Small intestine (tissue), 7 donors: ENCODE measurements around the gene PRODH2. TPM values are rescaled to one million over a fixed set of nuclear protein-coding genes. Genes with fewer than 3 reads are reported as not detected.

Experiments used
- DNase-seq, 2 donors: peaks; one replicate each; pipeline versions ENCODE4 v3.0.0 to v3.0.0-alpha.2; 2013
- FAIRE-seq: peaks from 2 replicates; lab custom pipeline; 2012; peaks lifted over from hg19 to GRCh38; lab: Jason Lieb, UNC
- H3K27ac ChIP-seq, 3 donors: one replicate each; pipeline ENCODE4 v1.5.1; 2013; ENCODE audit warnings: low read length in 2 of 3, mild to moderate bottlenecking in 2 of 3, control low read depth in 1 of 3, inconsistent platforms in 1 of 3, low read depth in 1 of 3, moderate library complexity in 1 of 3
- H3K27me3 ChIP-seq, 3 donors: one replicate each; pipeline ENCODE4 v1.6.1; 2013; ENCODE audit warnings: low read length in 3 of 3, inconsistent platforms in 1 of 3; ENCODE audit not compliant: control insufficient read depth in 3 of 3, insufficient read depth in 3 of 3
- H3K36me3 ChIP-seq, 3 donors: one replicate each; pipeline ENCODE4 v1.6.1; 2013; ENCODE audit warnings: low read length in 3 of 3, inconsistent platforms in 1 of 3, low read depth in 1 of 3, mild to moderate bottlenecking in 1 of 3, moderate library complexity in 1 of 3; ENCODE audit not compliant: control insufficient read depth in 3 of 3, insufficient read depth in 2 of 3
- H3K4me1 ChIP-seq, 3 donors: one replicate each; pipeline ENCODE4 v1.6.1; 2013; ENCODE audit warnings: low read length in 2 of 3, inconsistent platforms in 1 of 3, low read depth in 1 of 3, mild to moderate bottlenecking in 1 of 3, moderate library complexity in 1 of 3; ENCODE audit not compliant: control insufficient read depth in 3 of 3, insufficient read depth in 2 of 3
- H3K4me3 ChIP-seq, 3 donors: one replicate each; pipeline ENCODE4 v1.5.1; 2013; ENCODE audit warnings: low read length in 3 of 3, control low read depth in 1 of 3, inconsistent platforms in 1 of 3, low read depth in 1 of 3, mild to moderate bottlenecking in 1 of 3, moderate library complexity in 1 of 3
- H3K9me3 ChIP-seq, 2 donors: one replicate each; pipeline ENCODE4 v1.6.1; 2013; ENCODE audit warnings: low read depth in 1 of 2, low read length in 1 of 2; ENCODE audit not compliant: control insufficient read depth in 2 of 2, insufficient read depth in 1 of 2
- WGBS, 3 donors: extraction: QIAGEN DNeasy Blood & Tissue Kit; methylation state at CpG; one replicate each; pipeline ENCODE4 v1.1.7; 2013; 5-methylcytosine and 5-hydroxymethylcytosine counted together
- polyA plus RNA-seq, 4 donors: library from polyadenylated mRNA; stranded (reverse) in 3 of 4; unstranded in 1 of 4; fragments of 200-250 nt in 3 of 4; fragments of 120-200 nt in 1 of 4; gene quantifications; one replicate each; pipeline versions ENCODE4 v1.2.1 to v1.2.3, GENCODE V29; 2013
- donor health status: healthy with polysubstance abuse.
- donor health status: control.
- donor health status: control.
- donor health status: Bipolar disorder and iron deficiency.
- donor health status: healthy.

Gene PRODH2
- polyA plus RNA-seq, 4 donors, result 0.24 to 0.54 TPM; not detected in 2

GRCh38 chr19:35767288-35768081 is 45.2 kb downstream of the PRODH2 start:
- Histone ChIP-seq H3K4me3 (no peak overlapping the region), H3K36me3 (peaks cover 5 to 38% (median 7%) of the 10 kb centered on the region in 3 donors), H3K9me3 (no peaks in the 10 kb centered on the region), H3K27ac (no peak overlapping the region), H3K4me1 (no peaks in the 10 kb centered on the region), H3K27me3 (no peaks in the 10 kb centered on the region)
- DNase-seq (peak in 1 of 2 donors; percentile 39), FAIRE-seq (no peak)
- 73 to 84% (median 83%) methylated on average over 33 to 34 of the region's 34 CpGs for WGBS, 3 donors

- H3K4me3 ChIP-seq, result no peak overlapping the region
- H3K9me3 ChIP-seq, result no peaks in the 10 kb centered on the region
- 83 to 84% (median 83%) methylated on average over 11 of the region's 11 CpGs for WGBS, 3 donors
- peaks cover 5 to 44% (median 8%) of the 10 kb centered on the region in 3 donors for H3K36me3 ChIP-seq
- no peaks in the 10 kb centered on the region for H3K4me1 ChIP-seq
- FAIRE-seq (no peak), DNase-seq (no peak)
- H3K27ac ChIP-seq, result no peak overlapping the region
- H3K27me3 ChIP-seq, result no peaks in the 10 kb centered on the region
Measured at GRCh38 chr19:35766571-35767104, 46.0 kb downstream of the PRODH2 start.

GRCh38 chr19:35764432-35765315 is 48.0 kb downstream of the PRODH2 start:
- H3K4me3 ChIP-seq, result no peak overlapping the region
- DNase-seq (no peak), FAIRE-seq (no peak)
- no peaks in the 10 kb centered on the region for H3K27me3 ChIP-seq
- H3K27ac ChIP-seq, result no peak overlapping the region
- H3K9me3 ChIP-seq, result no peaks in the 10 kb centered on the region
- H3K4me1 ChIP-seq, result no peaks in the 10 kb centered on the region
- WGBS, 3 donors, result 95 to 97% (median 96%) methylated on average over 17 of the region's 17 CpGs
- peaks cover 5 to 55% (median 9%) of the 10 kb centered on the region in 3 donors for H3K36me3 ChIP-seq

- WGBS, 3 donors, result 90 to 96% (median 91%) methylated on average over 4 of the region's 4 CpGs
- peaks cover 5 to 43% (median 9%) of the 10 kb centered on the region in 3 donors for H3K36me3 ChIP-seq
- no peak overlapping the region for H3K4me3 ChIP-seq
- FAIRE-seq, result no peak
- peaks cover 0 to 14% (median 0%) of the 10 kb centered on the region in 3 donors for H3K27me3 ChIP-seq
- no peak for DNase-seq
- H3K4me1 ChIP-seq, result peaks cover 0 to 23% (median 15%) of the 10 kb centered on the region in 3 donors
- no peaks in the 10 kb centered on the region for H3K9me3 ChIP-seq
- H3K27ac ChIP-seq, result no peak overlapping the region
Measured at GRCh38 chr19:35760711-35761349, 51.8 kb downstream of the PRODH2 start.

- Histone ChIP-seq H3K27ac (no peak overlapping the region), H3K4me1 (peaks cover 0 to 30% (median 15%) of the 10 kb centered on the region in 3 donors)
- 96 to 97% (median 96%) methylated on average over 2 of the region's 2 CpGs for WGBS, 3 donors
Measured at GRCh38 chr19:35759697-35760096, 52.9 kb downstream of the PRODH2 start.

GRCh38 chr19:35757749-35758608 is 54.7 kb downstream of the PRODH2 start, which contains the start of gene PROSER3:
PROSER3 (plus strand) TSS chr19:35758176; CDS start chr19:35758216, 40 bp downstream.
- H3K27me3 ChIP-seq, result peaks cover 0 to 24% (median 0%) of the 10 kb centered on the region in 3 donors
- DNase-seq, result peak; percentile 99 to 100
- no peaks in the 10 kb centered on the region for H3K9me3 ChIP-seq
- FAIRE-seq, result peak; percentile 90
- peaks cover 0 to 30% (median 15%) of the 10 kb centered on the region in 3 donors for H3K4me1 ChIP-seq
- peak within 1 kb of the TSS; percentile 56 to 77 (median 70) for H3K4me3 ChIP-seq
- 0 to 1% (median 0%) methylated on average over 53 of the region's 53 CpGs for WGBS, 3 donors
- H3K27ac ChIP-seq, result peak within 1 kb of the TSS; percentile 80 to 92 (median 80)
- peaks cover 3 to 38% (median 6%) of the 10 kb centered on the region in 3 donors for H3K36me3 ChIP-seq

More at GRCh38 chr19:35759697-35760096, 52.9 kb downstream of the PRODH2 start:
- H3K36me3 ChIP-seq, result peaks cover under 1 to 36% (median 5%) of the 10 kb centered on the region in 3 donors
- H3K9me3 ChIP-seq, result no peaks in the 10 kb centered on the region
- DNase-seq (no peak), FAIRE-seq (no peak)
- H3K4me3 ChIP-seq, result no peak overlapping the region
- H3K27me3 ChIP-seq, result peaks cover 0 to 24% (median 0%) of the 10 kb centered on the region in 3 donors

- H3K27ac ChIP-seq, result peak overlapping the region in 2 of 3 donors; percentile 64 to 90
- DNase-seq (peak in 1 of 2 donors; percentile 57), FAIRE-seq (no peak)
- peaks cover 0 to 24% (median 0%) of the 10 kb centered on the region in 3 donors for H3K27me3 ChIP-seq
- 3 to 7% (median 5%) methylated on average over 16 to 19 of the region's 19 CpGs for whole genome bisulfite sequencing, 3 donors
- no peaks in the 10 kb centered on the region for H3K9me3 ChIP-seq
- H3K4me3 ChIP-seq, result peak overlapping the region; percentile 29 to 70 (median 45)
- H3K36me3 ChIP-seq, result peaks cover 3 to 44% (median 7%) of the 10 kb centered on the region in 3 donors
- peaks cover 0 to 30% (median 15%) of the 10 kb centered on the region in 3 donors for H3K4me1 ChIP-seq
Measured at GRCh38 chr19:35757231-35757748, 55.4 kb downstream of the PRODH2 start.
